A549 treated with DMSO at 1 μM for 4 hours (cell line): ENCODE data around the gene ARHGEF19. TPM values are rescaled to one million over a fixed set of nuclear protein-coding genes. Genes with fewer than 3 reads are reported as not detected.

ENCODE experiments used
- total RNA-seq: library from RNA; stranded (reverse); fragments of 200-300 nt; extraction: Qiagen RNA extraction; gene quantifications from 5 replicates; pipeline ENCODE4 v1.2.3, GENCODE V29; 2022; ENCODE audit warnings: low read depth

Gene ARHGEF19
- 5.1 to 7.1 TPM (median 6.6 TPM) in 5 replicates for total RNA-seq

GRCh38 chr1:16212251-16212961, at the start of gene ARHGEF19:
Gene ARHGEF19 (minus strand): TSS chr1:16212652. CDS start chr1:16209054, 3,598 bp downstream.

GRCh38 chr1:16236511-16237342, 24.3 kb upstream of the ARHGEF19 start, which contains the start of gene CPLANE2:
Gene CPLANE2 (minus strand): TSS chr1:16237183. CDS start chr1:16236742, 441 bp downstream.

GRCh38 chr1:16155537-16156410, 56.7 kb downstream of the ARHGEF19 start, which contains the start of gene EPHA2:
Gene EPHA2 (minus strand): TSS chr1:16156069. CDS start chr1:16155932, 137 bp downstream.

Other genes with a start within 250 kb of the ARHGEF19 start
- 11.5 to 14.4 TPM (median 12.8 TPM) in 5 replicates for gene ZBTB17, start 236.6 kb downstream of the ARHGEF19 start, total RNA-seq
- 0.02 TPM in 1 of 5 replicates, not detected in the others for gene SRARP, start 208.4 kb downstream of the ARHGEF19 start, total RNA-seq
- 0.05 TPM in 1 of 5 replicates, not detected in the others for gene HSPB7, start 194.6 kb downstream of the ARHGEF19 start, total RNA-seq
- gene CLCNKA, start 190.6 kb downstream of the ARHGEF19 start, total RNA-seq: 0.08 to 0.24 TPM (median 0.09 TPM) in 3 of 5 replicates, not detected in the others
- 0.05 to 0.08 TPM (median 0.06 TPM) in 3 of 5 replicates, not detected in the others for gene CLCNKB, start 168.9 kb downstream of the ARHGEF19 start, total RNA-seq
- gene FAM131C, start 139.0 kb downstream of the ARHGEF19 start, total RNA-seq: 11.0 to 18.2 TPM (median 15.0 TPM) in 5 replicates
- gene EPHA2, start 56.6 kb downstream of the ARHGEF19 start, total RNA-seq: 122 to 148 TPM (median 131 TPM) in 5 replicates
- gene CPLANE2, start 24.5 kb upstream of the ARHGEF19 start, total RNA-seq: 2.6 to 4.8 TPM (median 4.3 TPM) in 5 replicates
- gene FBXO42, start 139.8 kb upstream of the ARHGEF19 start, total RNA-seq: 9.0 to 10.3 TPM (median 9.2 TPM) in 5 replicates
- gene SZRD1, start 154.6 kb upstream of the ARHGEF19 start, total RNA-seq: 85.5 to 98.3 TPM (median 94.2 TPM) in 5 replicates
- 0.09 to 0.17 TPM (median 0.12 TPM) in 4 of 5 replicates, not detected in the other for gene SPATA21, start 224.8 kb upstream of the ARHGEF19 start, total RNA-seq
- 37.9 to 42.2 TPM (median 39.4 TPM) in 5 replicates for gene NECAP2, start 228.1 kb upstream of the ARHGEF19 start, total RNA-seq